ENCODE results near the gene LTBP4.
"Not testable (repeated sequence)": the region's sequence is repeated elsewhere in the genome, so short reads cannot be mapped to it uniquely, and the experiment has no call there.

LTBP4 gene

DNA sequence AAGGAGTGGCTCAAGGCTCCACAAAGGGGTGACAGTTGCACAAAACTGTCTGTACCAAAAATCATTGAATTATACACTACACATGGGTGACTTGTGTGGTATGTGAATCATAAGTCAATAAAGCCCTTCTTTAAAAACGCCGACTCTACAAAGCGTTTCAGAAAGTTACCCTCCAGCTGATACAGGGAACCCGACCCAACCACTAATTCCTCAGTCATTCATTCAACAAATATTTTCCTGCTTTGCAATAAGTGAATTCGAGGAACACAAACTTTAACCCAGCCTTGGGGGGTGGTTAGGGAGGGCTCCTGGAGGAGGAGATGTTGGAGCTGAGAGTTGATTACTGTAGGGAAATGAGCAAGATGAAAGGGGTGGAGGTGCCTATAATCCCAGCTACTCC is 32.0 kb downstream of the LTBP4 start:
- DNase-seq, result peak; percentile 66

DNA sequence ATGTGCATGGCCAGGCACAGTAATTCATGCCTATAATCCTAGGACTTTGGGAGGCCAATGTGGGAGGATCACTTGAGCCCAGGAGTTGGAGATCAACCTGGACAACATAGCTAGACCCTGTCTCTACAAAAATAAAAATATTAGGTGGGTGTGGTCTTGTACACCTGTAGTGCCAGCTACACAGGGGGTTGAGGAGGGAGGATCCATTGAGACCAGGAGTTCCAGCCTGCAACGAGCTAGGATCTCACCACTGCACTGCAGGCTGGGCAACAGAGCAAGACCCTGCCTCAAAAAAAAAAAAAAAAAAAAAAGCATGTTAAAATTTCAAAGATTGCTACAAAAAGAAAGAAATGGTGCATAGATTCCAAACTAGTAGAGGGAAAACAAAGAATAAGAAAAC is 37.2 kb downstream of the LTBP4 start:
- no peak for DNase-seq

DNA sequence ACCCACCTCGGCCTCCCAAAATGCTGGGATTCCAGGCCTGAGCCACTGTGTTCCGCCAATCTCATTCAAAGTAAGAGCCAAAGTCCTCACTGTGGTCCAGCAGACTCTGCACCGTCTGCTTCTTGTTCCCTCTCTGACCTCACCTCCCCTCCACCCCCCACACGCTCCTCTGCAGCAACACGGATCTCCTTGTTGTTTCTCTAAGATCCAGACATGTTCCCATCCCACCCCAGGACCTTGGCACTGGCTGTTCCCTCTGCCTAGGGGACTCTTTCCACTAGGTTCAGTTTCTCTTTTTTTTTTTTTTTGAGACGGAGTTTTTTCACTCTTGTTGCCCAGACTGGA is 38.4 kb downstream of the LTBP4 start:
- DNase-seq, result no peak

DNA sequence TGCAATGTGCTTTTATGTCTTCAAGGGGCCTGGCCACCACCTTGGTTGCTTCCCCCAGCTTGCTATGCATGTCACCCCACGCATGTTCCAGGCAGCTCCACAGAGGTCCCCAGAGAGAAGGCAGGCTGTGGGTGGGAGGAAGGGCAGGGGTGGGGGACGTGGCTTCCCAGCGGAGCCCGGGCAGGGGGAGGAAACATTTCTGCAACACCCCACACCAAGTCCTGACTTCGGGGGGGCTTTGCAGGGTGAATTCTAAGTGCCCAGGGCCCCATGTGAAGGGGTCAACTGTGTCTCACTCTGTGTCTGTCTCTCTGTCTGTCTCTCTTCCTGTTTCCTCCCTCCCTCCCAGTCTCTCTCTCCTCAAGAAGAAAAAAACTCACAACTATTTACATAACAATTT is 39.6 kb downstream of the LTBP4 start:
- peak; percentile 50 for DNase-seq

DNA sequence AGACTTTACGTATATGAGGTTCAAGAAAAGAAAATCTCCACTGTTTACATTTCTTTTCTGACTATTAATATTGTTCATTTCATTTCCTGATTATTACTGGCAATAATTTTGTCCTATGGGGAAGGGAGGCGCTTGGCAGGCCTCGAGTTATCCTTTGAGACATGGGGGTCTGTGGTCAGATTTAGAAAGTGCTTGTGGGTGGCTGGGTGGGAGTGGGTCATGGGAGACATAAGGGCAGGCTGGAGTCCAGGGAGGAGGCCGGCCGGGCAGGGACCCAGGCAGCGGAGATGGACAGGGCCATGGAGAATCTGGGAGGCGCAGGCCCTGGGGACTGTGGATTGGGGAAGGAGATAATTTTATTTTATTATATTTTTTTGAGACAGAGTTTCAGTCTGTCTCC is 40.1 kb downstream of the LTBP4 start:
- DNase-seq, result no peak

DNA sequence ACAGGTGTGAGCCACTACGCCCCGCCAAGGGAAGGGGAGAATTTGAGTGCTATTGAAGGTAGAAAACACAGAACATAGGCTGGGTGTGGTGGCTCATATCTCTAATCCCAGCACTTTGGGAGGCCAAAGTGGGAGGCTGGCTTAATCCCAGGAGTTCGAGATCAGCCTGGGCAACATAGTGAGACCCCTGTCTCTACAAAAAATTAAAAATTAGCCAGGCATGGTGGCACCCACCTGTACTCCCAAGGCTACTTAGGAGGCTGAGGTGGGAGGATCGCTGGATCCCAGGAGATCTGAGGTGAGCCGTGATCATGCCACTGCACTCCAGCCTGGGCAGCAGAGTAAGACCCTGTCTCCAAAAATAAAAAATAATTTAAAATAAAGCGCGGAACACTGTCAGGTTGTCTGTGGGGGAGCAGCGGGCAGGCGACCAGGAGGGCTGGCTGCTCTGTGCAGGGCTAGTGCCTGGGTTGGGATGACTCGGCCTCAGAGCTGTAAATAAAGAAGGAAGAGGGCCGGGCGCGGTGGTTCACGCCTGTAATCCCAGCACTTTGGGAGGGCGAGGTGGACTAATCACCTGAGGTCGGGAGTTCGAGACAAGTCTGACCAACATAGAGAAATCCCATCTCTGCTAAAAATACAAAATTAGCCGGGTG is 41.0 kb downstream of the LTBP4 start:
- no peak for DNase-seq

DNA sequence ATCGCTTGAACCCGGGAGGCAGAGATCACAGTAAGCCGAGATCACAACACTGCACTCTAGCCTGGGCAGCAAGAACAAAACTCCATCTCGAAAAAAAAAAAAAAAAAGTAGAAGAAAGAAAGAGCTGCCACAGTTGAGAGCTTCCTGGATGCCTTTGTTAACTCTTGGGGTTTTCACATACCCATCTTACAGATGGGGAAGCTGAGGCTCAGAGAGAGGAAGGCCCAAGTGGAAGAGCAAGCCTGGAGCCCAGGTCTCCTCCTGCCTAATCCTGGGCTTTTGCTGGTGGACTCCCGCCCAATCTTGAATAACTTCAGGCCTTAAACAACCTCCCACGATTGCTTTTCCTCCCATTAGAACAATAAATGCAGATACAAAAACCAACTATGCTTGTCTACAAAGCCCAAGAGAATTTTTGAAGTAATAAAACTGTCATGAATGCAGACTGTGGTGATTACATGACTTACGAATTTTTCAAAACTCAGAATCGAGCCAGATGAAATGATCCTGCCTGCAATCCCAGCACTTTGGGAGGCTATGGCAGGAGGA is 41.7 kb downstream of the LTBP4 start:
- peak; percentile 56 for DNase-seq

DNA sequence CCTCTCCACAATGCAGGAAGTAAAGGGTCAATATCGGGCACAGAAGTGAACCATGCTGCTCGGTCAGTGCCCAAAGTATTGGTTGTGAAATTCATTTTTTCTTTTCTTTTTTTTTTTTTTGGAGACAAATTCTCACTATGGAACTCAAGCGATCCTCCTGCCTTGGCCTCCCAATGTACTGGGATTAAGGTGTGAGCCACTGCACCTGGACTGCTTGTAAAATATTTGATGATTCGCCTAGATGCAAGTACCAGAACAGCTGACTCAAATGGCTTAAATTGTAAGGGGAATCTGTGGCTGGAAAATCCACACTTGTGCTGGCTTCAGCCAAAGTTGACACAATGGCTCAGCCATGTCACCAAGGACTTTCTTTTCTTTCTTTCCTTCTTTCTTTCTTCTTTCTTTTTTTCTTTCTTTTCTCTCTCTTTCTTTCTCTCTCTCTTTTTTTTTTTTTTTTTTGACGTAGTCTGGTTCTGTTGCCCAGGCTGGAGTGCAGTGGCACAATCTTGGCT is 45.6 kb downstream of the LTBP4 start:
- DNase-seq, result peak; percentile 12

DNA sequence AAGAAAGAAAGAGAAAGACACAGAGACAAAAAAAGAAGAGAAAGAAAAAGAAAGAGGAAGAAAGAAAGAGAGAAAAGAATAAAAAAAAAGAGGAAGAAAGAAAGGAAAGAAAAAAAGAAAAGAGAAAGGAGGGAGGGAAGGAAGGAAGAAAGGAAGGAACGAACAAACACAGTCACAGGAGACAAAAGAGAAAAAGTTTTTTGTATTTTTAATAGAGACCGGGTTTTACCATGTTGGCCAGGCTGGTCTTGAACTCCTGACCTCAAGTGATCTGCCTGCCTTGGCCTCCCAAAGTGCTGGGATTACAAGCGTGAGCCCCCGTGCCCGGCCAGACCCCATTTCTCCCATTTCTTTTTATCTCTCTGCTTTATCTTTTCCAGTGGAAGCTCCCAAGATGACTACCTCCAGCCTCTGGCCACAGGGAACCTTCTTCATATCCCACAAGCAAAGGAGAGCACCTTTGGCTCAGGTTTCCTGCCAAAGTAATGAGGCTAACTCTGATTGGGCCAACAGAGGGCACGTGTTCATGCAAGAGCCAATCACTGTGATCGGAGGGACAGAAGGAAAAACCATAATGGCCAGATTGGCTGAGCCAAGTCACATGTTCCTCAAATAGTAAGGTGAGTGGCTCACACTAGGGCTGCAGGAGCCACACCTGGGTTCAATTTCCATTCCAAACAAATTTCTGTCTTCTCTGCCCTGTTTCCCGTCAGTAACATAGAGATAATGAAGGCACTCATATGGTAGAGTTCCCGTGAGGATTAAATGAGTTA is 48.9 kb downstream of the LTBP4 start:
- peak; percentile 14 for DNase-seq

DNA sequence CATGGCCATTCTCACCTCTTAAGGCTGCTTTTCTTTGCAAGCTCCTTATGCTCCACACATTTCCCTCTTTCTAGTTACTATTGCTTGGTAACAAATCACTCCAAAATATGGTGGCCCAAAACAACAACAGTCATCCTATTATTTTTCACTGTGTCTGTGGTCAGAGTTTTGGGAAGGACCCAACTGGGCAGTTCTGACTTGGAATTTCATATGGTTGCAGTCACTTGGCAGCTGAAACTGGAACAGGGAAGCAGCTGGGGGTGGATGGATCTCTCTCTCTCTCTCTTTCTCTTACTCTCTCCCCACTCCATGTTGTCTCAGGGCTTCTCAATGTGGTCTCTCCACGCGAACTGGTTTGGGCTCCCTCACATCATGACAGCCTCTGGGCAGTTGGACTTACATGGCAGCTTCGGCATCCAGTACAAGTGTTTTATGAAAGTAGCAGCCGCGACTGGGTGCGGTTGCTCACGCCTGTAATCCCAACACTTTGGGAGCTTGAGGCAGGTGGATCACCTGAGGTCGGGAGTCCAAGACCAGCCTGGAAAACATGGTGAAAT is 49.7 kb downstream of the LTBP4 start:
- peak; percentile 80 for DNase-seq

DNA sequence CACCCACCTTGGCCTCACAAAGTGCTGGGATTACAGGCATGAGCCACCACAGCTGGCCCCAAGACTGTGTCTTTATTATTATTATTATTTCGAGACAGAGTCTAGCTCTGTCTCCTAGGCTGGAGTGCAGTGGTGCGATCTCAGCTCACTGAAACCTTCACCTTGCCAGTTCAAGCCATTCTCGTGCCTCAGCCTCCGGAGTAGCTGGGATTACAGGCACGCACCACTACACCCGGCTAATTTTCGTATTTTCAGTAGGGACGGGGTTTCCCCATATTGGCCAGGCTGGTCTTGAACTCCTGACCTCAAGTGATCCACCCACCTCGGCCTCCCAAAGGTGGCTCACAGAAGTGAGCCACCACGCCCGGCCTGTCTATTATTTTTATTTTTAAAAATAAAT is 51.1 kb downstream of the LTBP4 start:
- not testable (repeated sequence) for DNase-seq

DNA sequence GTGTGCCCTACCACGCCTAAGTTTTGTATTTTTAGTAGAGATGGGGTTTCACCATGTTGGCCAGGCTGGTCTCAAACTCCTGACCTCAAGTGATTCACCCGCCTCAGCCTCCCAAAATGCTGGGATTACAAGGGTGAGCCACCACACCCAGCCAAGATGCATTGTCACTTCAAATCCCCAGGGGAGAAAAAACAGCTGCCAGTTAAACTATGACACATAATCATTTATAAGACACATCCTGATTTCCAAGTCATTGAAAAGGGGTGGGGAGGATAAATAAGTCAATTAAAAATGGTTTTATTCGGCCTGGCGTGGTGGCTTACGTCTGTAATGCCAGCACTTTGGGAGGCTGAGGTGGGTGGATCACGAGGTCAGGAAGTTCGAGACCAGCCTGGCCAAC is 54.5 kb downstream of the LTBP4 start:
- DNase-seq, result not testable (repeated sequence)

DNA sequence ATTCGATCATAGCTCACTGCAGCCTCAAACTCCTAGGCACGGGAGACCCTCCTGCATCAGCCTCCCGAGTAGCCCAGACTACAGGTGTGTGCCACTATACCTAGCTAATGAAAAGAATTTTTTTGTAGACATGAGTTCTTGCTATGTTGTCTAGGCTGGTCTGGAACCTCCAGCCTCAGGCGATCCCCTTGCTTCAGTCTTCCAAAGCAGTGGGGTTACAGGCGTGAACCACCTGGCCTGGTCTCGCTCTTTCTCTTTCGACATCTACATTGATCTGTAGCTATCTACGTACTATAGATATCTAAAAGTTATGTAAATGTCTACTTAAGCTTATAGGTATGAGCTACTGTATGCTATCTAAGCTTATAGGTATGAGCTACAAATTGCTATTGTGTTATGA is 56.9 kb downstream of the LTBP4 start:
- no peak for DNase-seq

DNA sequence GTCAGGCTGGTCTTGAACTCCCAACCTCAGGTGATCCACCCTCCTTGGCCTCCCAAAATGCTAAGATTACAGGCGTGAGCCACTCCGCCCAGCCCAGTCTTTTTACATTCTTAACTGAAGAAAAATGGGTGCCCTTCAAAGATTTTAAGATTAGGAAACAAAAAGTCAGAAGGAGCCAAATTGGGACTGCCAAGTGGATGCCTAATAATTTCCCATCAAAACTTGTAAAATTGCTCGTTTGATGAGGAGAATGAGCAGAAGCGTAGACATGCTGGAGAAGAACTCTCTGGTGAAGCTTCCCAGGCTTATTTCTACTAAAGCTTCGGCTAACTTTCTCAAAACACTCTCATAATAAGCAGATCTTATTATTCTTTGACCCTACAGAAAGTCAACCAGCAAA is 57.9 kb downstream of the LTBP4 start:
- DNase-seq, result no peak

DNA sequence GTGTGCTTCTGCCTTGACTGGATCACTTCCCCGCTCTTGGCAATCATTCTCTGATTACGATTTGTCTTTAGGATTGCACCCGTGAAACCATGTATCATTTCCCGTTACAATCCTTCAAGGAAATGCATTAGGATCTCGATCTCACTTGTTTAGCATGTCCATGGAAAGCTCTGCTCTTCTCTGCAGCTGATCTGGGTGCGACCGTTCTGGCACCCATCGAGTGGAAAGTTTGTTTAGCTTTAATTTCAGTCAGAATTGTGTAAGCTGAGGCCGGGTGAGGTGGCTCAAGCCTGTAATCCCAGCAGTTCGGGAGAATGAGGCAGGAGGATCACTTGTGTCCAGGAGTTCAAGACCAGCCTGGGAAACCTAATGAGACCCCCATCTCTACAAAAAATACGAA is 58.4 kb downstream of the LTBP4 start:
- no peak for DNase-seq

DNA sequence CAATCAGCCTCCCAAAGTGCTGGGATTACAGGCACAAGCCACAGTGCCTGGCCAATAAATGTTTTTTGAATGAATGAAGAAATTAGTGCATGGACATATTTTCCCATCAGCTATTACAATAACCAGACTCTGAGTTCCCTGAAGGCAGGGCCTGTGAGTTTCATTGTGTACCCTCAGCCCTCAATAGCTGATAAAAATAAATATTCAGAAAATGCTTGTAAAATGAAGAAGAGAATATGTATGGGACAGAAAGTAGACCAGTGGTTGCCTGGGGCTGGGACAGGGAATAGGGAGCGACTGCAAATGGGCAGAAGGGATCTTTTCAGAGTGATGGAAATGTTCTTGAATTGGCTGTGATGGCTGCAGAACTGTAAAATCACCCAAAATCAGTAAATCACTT is 60.4 kb downstream of the LTBP4 start:
- no peak for DNase-seq

DNA sequence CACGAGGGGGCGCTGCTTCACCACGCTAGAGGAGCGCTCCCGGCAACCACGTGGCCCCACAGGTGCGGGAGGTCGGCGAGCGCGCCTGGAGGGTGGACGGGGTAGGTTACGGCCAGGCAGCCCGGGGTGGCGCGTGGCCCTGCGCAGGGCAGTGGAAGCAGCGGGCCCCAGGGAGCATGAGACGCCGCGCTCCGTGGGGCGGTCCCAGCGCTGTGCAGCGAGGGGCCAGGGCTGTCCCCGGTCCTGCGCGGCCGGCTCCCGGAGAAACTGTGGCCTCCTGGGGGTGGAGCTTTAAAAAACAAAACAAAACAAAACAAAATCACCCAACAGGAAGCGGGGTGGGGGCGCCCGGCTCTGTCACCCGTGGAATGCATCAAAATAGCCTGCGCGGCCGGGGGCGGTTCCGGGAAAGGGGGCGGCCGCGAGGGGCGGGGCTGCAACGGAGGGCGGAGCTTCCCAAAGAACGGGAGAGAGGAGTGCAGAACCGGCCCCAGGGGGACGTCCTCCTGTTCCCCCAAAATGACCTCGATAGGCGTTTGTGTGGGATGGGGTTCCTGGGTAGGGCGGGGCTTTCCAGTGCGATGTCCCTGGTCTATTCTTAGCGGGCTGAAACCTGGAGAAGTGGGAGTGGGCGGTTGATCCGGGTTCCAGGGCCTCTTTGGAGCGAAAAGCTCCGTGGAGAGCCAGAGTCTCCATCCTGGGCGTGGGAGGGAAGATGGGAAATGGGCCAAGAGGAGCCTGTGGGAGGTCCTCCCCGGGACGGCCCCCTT is 61.9 kb downstream of the LTBP4 start:
- DNase-seq, result peak; percentile 73

DNA sequence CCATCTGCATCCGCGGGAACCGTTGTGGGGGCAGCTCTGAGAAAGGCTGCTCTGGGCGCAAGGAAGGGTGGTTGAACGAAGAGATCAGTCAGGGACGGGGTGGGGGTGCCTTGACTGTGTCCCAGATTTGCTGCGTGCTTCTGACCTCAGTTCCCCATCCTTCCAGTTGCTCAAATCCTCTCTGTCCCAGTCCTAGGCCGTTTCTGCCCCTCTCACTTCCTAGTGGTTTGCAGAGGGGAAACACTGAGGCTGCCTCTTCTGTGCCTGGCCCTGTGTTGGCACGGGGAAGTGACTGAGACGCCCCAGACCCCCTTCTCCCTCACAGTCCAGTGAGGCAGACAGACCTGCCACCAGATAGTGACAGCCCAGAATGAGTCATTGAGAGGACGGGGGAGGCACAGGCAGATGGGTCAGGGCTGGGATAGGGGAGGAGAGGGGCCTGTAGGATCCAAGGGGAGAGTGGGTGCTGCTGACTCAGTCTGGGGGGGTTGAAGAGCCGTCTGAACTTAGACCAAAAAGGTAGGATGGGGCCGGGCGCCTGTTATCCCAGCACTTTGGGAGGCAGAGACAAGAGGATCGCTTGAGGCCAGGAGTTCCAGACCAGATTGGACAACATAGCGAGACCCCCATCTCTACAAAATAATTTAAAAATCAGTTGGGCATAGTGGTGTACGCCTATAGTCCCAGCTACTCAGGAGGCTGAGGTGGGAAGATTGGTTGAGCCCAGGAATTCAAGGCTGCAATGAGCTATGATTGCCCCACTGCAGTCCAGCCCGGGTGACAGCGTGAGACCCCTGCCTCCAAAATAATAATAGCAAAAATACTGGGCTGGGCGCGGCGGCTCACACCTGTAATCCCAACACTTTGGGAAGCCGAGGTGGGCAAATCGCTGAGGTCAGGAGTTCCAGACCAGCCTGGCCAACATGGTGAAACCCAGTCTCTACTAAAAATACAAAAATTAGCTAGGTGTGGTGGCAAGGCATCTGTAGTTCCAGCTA is 62.8 kb downstream of the LTBP4 start:
- peak; percentile 23 for DNase-seq

DNA sequence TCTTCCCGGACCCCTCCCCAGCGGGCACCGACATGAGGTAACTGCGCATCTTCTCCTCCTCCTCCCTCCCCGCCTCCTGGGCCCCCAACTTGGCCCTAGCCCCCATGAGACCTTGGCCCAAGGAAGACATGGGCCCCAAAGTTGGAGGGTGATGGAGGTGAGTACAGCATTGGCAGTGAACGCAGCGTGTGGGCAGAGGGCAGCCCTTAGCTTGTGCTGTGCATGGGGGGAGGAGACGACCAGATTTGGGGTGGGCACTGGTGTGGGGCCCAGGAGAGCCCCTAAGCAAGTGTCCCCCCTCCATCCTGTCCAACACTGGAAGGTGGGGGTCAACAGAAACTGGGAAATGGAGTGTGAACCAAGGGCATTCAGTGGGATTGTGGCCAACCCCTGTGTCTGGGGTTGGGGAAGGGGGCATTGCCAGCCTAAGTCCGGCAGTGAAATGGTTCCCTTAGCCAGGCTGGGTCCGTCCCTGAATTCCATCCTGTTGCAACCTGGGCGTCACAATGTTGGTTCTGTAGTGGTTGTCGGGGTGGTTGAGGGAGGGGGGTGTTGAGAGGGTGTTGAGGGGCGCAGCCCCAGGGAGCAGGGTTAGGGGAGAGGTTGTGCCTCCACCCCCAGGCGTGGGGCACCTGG is 65.8 kb downstream of the LTBP4 start:
- no peak for DNase-seq

DNA sequence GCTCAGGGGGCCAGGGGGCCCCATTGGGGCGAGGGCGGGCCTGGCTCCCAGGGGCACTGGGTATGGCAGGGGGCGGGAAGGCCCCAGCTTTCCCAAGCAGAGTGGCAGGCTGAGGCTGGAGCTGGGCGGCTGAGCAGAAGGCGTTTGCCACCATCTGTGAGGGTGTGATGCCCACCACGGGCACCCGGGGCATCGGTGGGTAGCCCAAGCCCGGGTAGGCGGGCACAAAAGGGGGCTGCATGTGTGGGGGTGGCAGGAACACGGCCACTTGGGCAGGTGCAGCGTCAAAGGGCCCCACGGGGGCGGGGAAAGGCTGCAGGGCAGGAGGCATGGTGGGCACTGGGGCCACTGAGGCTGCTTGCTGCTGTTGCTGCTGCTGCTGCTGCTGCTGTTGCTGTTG is 66.4 kb downstream of the LTBP4 start:
- DNase-seq, result no peak

DNA sequence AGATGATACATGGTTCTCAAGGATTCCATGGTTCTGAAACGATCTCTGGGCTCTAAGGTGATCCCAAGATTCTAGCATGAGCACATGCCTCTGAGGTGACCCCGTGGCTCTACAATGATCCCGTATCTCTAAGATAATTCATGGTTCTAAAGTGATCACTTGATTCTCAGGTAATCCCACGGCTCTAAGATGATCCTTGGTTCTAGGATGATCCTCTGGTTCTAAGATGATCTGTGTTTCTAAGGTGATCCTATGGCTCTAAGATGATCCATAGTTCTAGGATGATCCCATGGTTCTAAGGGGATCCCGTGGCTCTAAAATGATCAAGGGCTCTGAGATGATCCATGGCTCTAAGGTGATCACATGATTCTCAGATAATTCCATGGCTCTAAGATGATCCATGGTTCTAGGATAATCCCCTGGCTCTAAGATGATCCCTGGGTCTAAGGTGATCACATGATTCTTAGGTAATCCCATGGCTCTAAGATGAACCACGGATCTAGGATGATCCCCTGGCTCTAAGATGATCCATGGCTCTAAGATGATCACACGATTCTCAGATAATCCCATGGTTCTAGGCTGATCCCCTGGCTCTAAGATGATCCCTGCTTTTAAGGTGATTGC is 67.9 kb downstream of the LTBP4 start:
- no peak for DNase-seq

All from fibroblast of upper back skin (primary cell).